Measurements from ENCODE around the gene SLTM. TPM values are rescaled to one million over a fixed set of nuclear protein-coding genes. Genes with fewer than 3 reads are reported as not detected.
"Not testable (repeated sequence)": the region's sequence is repeated elsewhere in the genome, so short reads cannot be mapped to it uniquely, and the experiment has no call there.

SLTM gene
- total RNA-seq, 3 donors from 2014 or later = 105 to 121 (median 120) TPM

DNA sequence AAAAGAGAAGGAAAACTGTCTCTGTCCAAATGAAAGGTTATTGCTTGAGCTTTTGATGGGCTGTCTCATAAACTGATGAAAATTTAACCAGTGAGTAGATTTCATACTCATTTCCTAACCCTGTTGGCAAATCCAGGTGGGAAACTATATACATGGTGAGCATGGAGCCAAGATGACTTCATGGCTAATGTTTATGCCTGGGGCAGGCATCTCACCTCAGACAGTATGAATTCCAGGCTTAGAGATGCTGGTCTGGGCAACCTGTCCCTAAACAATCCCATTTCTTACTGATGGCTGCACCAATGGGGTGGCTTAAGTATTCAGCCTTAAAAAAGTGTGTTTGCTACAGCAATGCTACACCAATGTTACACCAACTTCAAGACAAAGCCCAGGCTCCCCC, 58.1 kb downstream of the SLTM start:
- Mint-ChIP-seq H3K36me3 (ENCODE audit: insufficient read depth) (peaks cover 32% of the 10 kb centered on the region), H3K4me3 (no peak overlapping the region), H3K9me3 (no peaks in the 10 kb centered on the region), H3K4me1 (ENCODE audit: low read depth) (no peaks in the 10 kb centered on the region), H3K27me3 (ENCODE audit: low read depth) (no peaks in the 10 kb centered on the region)
- no peak for ATAC-seq
- no peak for DNase-seq

DNA sequence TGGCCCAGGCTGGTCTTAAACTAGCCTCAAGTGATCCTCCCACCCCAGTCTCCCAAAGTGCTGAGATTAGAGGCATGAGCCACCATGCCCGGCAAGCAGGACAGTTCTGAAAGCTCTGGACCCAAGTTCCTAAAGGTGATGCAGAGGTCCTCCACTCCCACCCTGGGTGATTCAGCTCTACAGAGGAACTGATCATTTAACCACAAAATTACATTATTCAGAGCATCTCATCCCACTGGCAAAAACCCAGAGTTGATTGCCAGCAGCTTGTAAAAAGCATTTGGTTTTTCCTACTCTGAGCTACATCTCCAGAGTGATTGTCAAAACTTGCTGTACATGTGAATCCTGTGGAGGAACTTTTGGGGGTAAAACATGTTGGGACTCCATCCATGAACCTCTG, 60.2 kb downstream of the SLTM start:
- Mint-ChIP-seq H3K27me3 (ENCODE audit: low read depth) (no peaks in the 10 kb centered on the region), H3K9me3 (no peaks in the 10 kb centered on the region)
- DNase-seq = no peak

DNA sequence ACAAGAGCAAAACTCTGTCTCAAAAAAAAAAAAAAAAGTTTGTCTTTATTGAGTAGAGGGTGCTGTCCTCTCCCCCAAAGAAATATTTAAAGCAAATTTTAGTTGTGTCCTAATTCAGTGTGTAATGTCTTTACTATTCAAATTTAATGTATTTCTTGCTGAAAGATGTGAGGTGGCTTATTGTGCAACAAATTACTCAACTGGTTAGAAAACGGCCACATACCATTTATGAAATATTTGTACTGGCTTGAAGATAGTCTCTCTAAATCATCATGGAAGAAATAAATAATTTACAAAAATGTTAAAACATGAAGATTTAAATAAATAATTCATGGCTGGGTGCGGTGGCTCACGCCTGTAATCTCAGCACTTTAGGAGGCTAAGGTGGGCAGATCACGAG, 63.0 kb downstream of the SLTM start:
- no peak for ATAC-seq
- Mint-ChIP-seq H3K4me1 (ENCODE audit: low read depth) (no peaks in the 10 kb centered on the region), H3K27me3 (ENCODE audit: low read depth) (no peaks in the 10 kb centered on the region)

More for the DNA sequence above, 60.2 kb downstream of the SLTM start:
- peak; percentile 40 to 43 for ATAC-seq
- peaks cover 14% of the 10 kb centered on the region for H3K36me3 Mint-ChIP-seq (ENCODE audit: insufficient read depth)
- no peaks in the 10 kb centered on the region for H3K4me1 Mint-ChIP-seq (ENCODE audit: low read depth)
- H3K4me3 Mint-ChIP-seq = no peak overlapping the region

DNA sequence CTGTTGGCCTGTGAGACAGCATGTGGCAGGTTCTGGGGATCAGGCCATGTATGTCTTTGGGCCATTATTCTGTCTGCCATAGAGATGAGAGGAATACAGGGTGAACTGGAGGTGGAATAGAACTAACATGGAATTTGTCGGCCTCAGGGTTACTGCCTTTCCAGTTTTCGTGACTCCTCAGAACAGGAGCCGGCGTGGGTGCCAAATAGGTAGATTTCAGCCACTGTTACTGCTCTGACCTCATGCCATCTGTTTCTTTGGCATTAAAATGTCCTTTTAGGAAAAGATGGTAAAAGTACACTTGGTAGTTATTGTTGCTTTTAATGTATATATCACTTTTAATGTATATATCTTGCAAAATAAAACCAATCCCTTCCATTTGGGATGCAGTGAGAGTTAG, 65.6 kb downstream of the SLTM start:
- H3K36me3 Mint-ChIP-seq (ENCODE audit: insufficient read depth) = no peaks in the 10 kb centered on the region
- H3K9me3 Mint-ChIP-seq = no peaks in the 10 kb centered on the region
- peaks cover 6% of the 10 kb centered on the region for H3K4me1 Mint-ChIP-seq (ENCODE audit: low read depth)
- ATAC-seq (no peak), DNase-seq (no peak)
- no peak overlapping the region for H3K4me3 Mint-ChIP-seq
- H3K27me3 Mint-ChIP-seq (ENCODE audit: low read depth) = peaks cover 8% of the 10 kb centered on the region

More for the DNA sequence above, 63.0 kb downstream of the SLTM start:
- Mint-ChIP-seq H3K36me3 (ENCODE audit: insufficient read depth) (no peaks in the 10 kb centered on the region), H3K9me3 (no peaks in the 10 kb centered on the region), H3K4me3 (no peak overlapping the region)
- no peak for DNase-seq

DNA sequence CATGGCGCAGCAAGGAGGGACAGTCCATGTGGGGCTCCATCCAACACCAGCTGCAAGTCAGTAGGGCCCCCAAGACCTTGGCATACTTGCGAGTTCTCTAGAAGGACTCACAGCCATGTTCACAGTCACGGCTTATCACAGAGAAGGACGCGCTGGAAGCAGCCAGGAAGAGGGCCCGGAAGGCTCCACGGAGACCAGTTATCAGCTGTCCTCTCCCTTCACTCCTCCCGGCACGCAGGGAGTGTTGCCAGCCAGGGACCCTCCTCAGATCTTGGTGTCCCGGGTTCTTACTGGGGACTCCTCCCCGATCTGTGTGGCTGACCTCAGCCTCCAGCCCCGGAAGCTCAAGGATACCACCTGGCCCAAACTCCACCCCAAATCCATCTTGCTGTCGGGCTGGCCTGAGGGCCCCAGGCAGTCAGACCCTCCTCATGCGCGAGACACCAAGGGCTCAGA, 68.0 kb downstream of the SLTM start:
- DNase-seq (no peak), ATAC-seq (no peak)
- no peak overlapping the region for H3K4me3 Mint-ChIP-seq
- H3K9me3 Mint-ChIP-seq = no peaks in the 10 kb centered on the region
- peaks cover 8% of the 10 kb centered on the region for H3K27me3 Mint-ChIP-seq (ENCODE audit: low read depth)
- no peaks in the 10 kb centered on the region for H3K36me3 Mint-ChIP-seq (ENCODE audit: insufficient read depth)
- peaks cover 14% of the 10 kb centered on the region for H3K4me1 Mint-ChIP-seq (ENCODE audit: low read depth)

DNA sequence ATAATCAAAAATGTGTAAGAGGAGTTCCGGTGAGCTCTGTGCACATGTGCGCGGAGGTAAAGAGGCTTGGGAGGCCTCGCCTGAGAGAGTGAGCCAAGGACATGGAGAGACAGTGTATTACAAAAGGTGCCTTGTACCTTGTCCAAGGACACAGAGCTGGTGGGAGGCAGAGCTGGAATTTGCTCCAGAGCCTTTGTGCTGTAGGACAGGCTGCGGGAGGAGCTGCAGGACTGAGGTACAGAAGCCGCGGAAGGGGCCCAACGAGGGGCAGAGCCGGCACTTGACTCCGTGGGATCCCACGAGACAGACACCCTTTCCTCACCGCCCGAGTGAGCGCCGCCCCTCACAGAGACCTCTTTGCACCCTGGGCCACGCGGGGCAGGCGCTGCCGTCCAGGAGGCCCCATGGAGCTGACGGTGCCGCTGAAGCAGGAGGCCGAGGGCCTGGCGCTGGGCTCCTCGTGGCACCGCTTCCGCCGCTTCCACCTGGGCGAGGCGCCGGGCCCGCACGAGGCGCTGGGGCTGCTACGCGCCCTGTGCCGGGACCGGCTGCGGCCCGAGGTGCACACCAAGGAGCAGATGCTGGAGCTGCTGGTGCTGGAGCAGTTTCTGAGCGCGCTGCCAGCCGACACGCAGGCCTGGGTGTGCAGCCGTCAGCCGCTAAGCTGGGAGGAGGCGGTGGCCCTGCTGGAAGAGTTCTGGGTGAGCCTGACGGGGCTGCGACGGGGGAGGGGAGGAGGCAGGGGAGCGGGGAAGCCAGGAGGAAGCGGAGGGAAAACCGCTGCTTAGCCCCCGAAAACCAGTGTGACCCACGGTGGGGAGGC, 68.7 kb downstream of the SLTM start:
- Mint-ChIP-seq H3K27me3 (ENCODE audit: low read depth) (peaks cover 8% of the 10 kb centered on the region), H3K36me3 (ENCODE audit: insufficient read depth) (no peaks in the 10 kb centered on the region), H3K4me1 (ENCODE audit: low read depth) (peaks cover 14% of the 10 kb centered on the region), H3K9me3 (no peaks in the 10 kb centered on the region), H3K4me3 (peak overlapping the region; percentile 36)
- DNase-seq = no peak
- ATAC-seq = peak; percentile 65 to 66

DNA sequence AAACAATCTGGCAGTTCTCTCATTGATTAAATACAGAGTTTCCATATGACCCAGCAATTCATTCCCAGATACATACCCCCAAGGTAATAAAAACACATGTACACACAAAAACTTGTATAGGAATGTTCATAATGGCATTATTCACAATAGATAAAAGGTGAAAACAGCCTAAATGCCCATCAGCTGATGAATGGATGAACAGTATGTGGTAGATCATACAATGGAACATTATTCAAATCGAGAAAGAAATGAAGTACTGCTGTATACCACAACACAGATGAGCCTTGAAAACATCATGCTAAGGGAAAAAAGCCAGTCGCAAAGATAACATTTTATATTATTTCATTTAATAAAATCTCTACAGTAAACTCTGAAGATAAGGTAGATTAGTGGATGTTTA, 71.2 kb downstream of the SLTM start:
- H3K36me3 Mint-ChIP-seq (ENCODE audit: insufficient read depth) = no peaks in the 10 kb centered on the region
- H3K9me3 Mint-ChIP-seq = no peaks in the 10 kb centered on the region
- H3K4me3 Mint-ChIP-seq = no peak overlapping the region
- peaks cover 14% of the 10 kb centered on the region for H3K4me1 Mint-ChIP-seq (ENCODE audit: low read depth)
- H3K27me3 Mint-ChIP-seq (ENCODE audit: low read depth) = peaks cover 8% of the 10 kb centered on the region
- no peak for DNase-seq
- ATAC-seq = no peak

DNA sequence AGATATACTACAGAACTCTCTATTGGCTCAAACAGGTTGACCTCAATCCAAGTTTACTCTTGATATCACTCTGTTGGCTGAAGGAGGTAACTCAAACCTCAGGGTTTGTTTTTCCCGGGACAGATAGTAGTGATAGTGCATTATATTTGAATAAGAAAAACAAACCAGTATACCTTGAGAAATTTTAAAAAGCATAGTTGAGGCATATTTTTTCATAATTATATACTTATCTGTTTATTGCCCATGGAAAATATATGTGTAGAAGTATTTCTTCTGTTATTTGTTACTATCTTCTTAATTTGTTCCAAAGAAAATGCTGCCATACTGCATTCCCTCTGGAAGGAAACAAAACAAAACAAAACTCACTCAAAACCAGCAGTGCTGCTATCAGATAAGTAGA, 76.9 kb downstream of the SLTM start:
- not testable (repeated sequence) for H3K36me3 Mint-ChIP-seq (ENCODE audit: insufficient read depth); ATAC-seq; H3K27me3 Mint-ChIP-seq (ENCODE audit: low read depth); H3K4me3 Mint-ChIP-seq; DNase-seq; H3K9me3 Mint-ChIP-seq; H3K4me1 Mint-ChIP-seq (ENCODE audit: low read depth)

DNA sequence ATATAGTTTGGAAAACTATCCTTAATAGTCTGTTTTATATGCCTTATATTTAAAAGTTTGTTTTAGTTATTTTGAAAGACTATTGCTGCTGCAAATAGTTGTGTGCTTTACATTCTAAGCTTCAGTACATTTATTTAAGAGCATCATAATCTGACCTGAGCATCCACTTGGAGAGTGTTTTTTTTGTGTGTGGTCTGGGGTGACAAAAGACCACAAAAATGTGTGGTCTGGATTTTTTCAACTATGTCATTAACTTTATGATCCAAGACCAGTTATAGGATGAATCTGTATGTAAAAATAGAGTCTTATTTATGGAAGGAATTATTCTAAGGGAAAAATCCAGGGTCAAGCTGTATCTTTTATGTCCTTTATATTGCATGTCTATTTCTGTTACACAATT, 77.4 kb downstream of the SLTM start:
- ATAC-seq = no peak
- peaks cover under 1% of the 10 kb centered on the region for H3K4me1 Mint-ChIP-seq (ENCODE audit: low read depth)
- no peak overlapping the region for H3K4me3 Mint-ChIP-seq
- DNase-seq = no peak
- no peaks in the 10 kb centered on the region for H3K9me3 Mint-ChIP-seq
- peaks cover 10% of the 10 kb centered on the region for H3K36me3 Mint-ChIP-seq (ENCODE audit: insufficient read depth)
- no peaks in the 10 kb centered on the region for H3K27me3 Mint-ChIP-seq (ENCODE audit: low read depth)

DNA sequence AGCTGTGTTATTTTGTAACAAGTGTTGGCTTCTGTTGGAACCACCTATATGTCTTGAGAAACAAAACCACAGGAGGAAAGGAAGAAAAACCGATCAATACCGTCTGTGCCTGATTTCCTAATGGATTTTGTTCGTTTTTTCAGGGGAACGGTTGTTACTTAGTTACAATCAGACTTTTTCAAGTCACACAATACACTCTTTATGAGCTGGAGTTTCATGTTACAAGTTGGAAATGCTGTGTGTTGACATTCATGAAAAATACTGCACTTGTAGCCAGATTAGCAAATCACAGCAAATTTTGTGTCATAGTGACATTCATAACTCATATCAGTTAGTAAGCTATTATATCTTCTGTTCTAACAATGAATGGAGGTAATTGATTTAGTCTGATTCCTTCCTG, 78.9 kb downstream of the SLTM start:
- DNase-seq = no peak
- no peaks in the 10 kb centered on the region for H3K9me3 Mint-ChIP-seq
- no peak overlapping the region for H3K4me3 Mint-ChIP-seq
- ATAC-seq = no peak
- peaks cover 14% of the 10 kb centered on the region for H3K36me3 Mint-ChIP-seq (ENCODE audit: insufficient read depth)
- H3K27me3 Mint-ChIP-seq (ENCODE audit: low read depth) = no peaks in the 10 kb centered on the region
- no peaks in the 10 kb centered on the region for H3K4me1 Mint-ChIP-seq (ENCODE audit: low read depth)

DNA sequence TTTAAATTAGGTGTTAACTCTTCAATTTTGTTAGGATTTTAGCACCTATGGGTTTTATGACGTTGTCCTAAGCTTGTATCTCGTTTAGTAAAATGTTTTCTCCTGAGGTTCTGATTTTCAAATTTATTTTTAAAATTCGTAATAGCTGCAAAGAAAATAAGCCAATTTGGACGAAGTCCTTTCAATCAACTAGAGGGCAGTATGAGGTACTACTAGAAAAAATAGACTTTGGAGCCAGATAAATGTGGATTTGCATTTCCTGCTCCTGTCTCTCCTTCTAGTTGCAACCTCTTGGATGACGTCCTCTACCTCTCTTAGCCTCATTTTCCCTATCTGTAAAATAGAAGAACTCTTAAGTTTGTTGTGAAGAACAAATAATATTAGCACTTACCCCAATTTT, 81.1 kb downstream of the SLTM start:
- ATAC-seq (no peak), DNase-seq (no peak)
- Mint-ChIP-seq H3K9me3 (no peaks in the 10 kb centered on the region), H3K4me3 (no peak overlapping the region), H3K27me3 (ENCODE audit: low read depth) (no peaks in the 10 kb centered on the region), H3K4me1 (ENCODE audit: low read depth) (no peaks in the 10 kb centered on the region), H3K36me3 (ENCODE audit: insufficient read depth) (peaks cover 24% of the 10 kb centered on the region)

DNA sequence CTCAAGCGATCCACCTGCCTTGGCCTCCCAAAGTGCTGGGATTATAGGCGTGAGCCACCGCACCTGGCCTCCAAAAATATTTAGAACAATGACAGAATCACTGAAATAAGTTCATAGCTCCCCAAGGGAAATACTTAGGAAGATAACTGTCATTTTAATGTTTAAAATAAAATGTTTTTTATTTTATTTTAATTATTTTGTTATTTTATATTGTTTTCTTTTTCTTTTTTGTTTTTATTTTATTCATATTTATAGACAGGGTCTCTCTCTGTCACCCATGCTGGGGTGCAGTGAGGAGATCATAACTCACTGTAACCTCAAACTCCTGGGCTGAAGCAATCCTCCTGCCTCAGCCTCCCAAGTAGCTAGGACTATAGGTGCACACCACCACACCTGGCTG, 82.3 kb downstream of the SLTM start:
- not testable (repeated sequence) for H3K4me3 Mint-ChIP-seq
- H3K36me3 Mint-ChIP-seq (ENCODE audit: insufficient read depth) = peaks cover 25% of the 10 kb centered on the region

DNA sequence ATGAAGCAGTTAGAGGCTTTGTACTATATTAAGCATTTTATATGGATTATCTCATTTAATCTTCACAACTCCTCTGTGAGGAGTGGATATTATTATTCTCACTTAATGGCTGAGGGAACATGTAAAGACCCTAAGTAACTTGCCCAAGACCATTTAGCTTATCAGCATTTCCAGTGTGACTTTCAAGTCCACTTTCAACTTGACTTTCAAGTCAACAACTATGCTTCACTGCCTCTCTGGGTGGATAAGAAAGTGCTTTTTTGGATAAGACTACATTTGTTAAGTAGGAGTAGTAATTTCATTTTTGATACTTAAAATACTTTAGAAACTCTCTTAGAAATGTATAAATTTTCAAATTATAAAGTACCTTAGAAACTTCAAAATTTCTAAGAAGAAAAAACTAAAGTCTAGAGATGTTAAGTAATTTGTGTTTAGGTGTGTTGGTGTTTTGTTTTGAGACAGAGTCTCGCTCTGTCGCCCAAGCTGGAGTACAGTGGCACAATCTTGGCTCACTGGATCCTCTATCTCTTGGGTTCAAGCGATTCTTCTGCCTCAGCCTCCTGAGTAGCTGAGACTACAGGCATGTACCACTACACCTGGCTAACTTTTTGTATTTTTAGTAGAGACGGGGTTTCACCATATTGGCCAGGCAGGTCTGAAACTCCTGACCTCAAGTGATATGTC, 90.6 kb downstream of the SLTM start:
- Mint-ChIP-seq H3K27me3 (ENCODE audit: low read depth) (no peaks in the 10 kb centered on the region), H3K36me3 (ENCODE audit: insufficient read depth) (peaks cover 8% of the 10 kb centered on the region), H3K9me3 (no peaks in the 10 kb centered on the region), H3K4me1 (ENCODE audit: low read depth) (no peaks in the 10 kb centered on the region), H3K4me3 (no peak overlapping the region)
- no peak for ATAC-seq
- no peak for DNase-seq

More for the DNA sequence above, 82.3 kb downstream of the SLTM start:
- H3K9me3 Mint-ChIP-seq; ATAC-seq; H3K4me1 Mint-ChIP-seq (ENCODE audit: low read depth); DNase-seq; H3K27me3 Mint-ChIP-seq (ENCODE audit: low read depth): not testable (repeated sequence)

DNA sequence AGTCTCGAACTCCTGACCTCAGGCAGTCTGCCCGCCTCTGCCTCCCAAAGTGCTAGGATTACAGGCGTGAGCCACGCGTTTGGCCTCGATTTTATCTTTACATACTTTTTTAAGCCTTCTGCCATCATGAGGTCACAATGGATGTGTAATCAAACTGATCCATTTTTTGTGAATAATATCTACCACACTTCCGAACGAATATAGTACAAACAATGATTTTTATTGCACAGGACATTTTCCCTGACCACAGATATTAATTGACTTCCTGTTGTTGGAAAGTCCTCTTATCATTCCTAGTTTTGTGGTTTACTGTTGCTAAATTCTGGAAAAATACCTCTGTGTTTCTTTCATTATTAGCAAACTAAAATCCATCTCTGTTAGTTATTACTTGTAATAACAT, 93.4 kb downstream of the SLTM start:
- H3K4me3 Mint-ChIP-seq = no peak overlapping the region
- H3K9me3 Mint-ChIP-seq = no peaks in the 10 kb centered on the region
- DNase-seq = no peak
- H3K36me3 Mint-ChIP-seq (ENCODE audit: insufficient read depth) = peaks cover 3% of the 10 kb centered on the region
- ATAC-seq = no peak
- H3K4me1 Mint-ChIP-seq (ENCODE audit: low read depth) = no peaks in the 10 kb centered on the region
- H3K27me3 Mint-ChIP-seq (ENCODE audit: low read depth) = no peaks in the 10 kb centered on the region

DNA sequence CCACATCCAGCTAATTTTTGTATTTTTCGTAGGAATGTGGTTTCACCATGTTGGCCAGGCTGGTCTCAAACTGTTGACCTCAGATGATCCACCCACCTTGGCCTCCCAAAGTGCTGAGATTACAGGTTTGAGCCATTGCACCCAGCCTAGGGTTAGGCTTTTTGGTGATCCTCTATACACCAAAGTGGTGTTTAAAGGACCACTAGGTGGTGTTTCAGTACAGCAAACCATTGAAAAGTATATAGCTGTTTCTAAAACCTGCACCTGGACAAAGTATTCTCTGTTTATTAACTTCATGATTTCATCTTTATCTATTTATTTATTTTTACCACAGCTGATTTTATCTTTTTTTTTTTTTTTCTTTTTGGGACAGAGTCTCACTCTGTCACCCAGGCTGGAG, 94.0 kb downstream of the SLTM start:
- Mint-ChIP-seq H3K36me3 (ENCODE audit: insufficient read depth) (peaks cover 3% of the 10 kb centered on the region), H3K4me3 (no peak overlapping the region), H3K9me3 (no peaks in the 10 kb centered on the region), H3K4me1 (ENCODE audit: low read depth) (no peaks in the 10 kb centered on the region), H3K27me3 (ENCODE audit: low read depth) (no peaks in the 10 kb centered on the region)
- no peak for ATAC-seq
- DNase-seq = no peak
